Neural crest cell (in vitro differentiated cells): ENCODE results near the gene TYSND1. TPM values are rescaled to one million over a fixed set of nuclear protein-coding genes. Genes with fewer than 3 reads are reported as not detected.

ENCODE experiments used
- DNase-seq: peaks from one replicate; pipeline ENCODE4 v3.0.0; 2021; ENCODE audit warnings: low read depth, mixed read lengths, low spot score
- H3K27ac Mint-ChIP-seq: one replicate; pipeline ENCODE4 v1.8.0; 2021; ENCODE audit warnings: mild to moderate bottlenecking, mixed read lengths; ENCODE audit not compliant: unreplicated experiment
- H3K27me3 Mint-ChIP-seq: 2 replicates; pipeline ENCODE4 v1.8.0; 2021; ENCODE audit warnings: low read depth, mild to moderate bottlenecking, mixed read lengths
- H3K36me3 Mint-ChIP-seq: 2 replicates; pipeline ENCODE4 v1.8.0; 2021; ENCODE audit warnings: low read depth, mild to moderate bottlenecking, mixed read lengths
- H3K4me1 Mint-ChIP-seq: 2 replicates; pipeline ENCODE4 v1.8.0; 2021; ENCODE audit warnings: mixed read lengths
- H3K4me3 Mint-ChIP-seq: one replicate; pipeline ENCODE4 v1.8.0; 2021; ENCODE audit warnings: mild to moderate bottlenecking, mixed read lengths
- H3K9me3 Mint-ChIP-seq: 2 replicates; pipeline ENCODE4 v1.8.0; 2021; ENCODE audit warnings: mixed read lengths
- total RNA-seq: library from RNA; stranded (reverse); gene quantifications from 2 replicates; pipeline ENCODE4 v1.2.1, GENCODE V29; 2021
- TF ChIP-seq, protein P1 (sequence below): fragments of 200-600 bp; sonication (generic); conservative IDR thresholded peaks from 2 replicates; pipeline ENCODE4 v1.5.0; 2021; ENCODE audit warnings: antibody characterized with exemption, mild to moderate bottlenecking

Gene TYSND1
- total RNA-seq, 1 donor from 2014 or later: 17.6 TPM

- no peak for DNase-seq
- TF ChIP-seq, protein P1, sequence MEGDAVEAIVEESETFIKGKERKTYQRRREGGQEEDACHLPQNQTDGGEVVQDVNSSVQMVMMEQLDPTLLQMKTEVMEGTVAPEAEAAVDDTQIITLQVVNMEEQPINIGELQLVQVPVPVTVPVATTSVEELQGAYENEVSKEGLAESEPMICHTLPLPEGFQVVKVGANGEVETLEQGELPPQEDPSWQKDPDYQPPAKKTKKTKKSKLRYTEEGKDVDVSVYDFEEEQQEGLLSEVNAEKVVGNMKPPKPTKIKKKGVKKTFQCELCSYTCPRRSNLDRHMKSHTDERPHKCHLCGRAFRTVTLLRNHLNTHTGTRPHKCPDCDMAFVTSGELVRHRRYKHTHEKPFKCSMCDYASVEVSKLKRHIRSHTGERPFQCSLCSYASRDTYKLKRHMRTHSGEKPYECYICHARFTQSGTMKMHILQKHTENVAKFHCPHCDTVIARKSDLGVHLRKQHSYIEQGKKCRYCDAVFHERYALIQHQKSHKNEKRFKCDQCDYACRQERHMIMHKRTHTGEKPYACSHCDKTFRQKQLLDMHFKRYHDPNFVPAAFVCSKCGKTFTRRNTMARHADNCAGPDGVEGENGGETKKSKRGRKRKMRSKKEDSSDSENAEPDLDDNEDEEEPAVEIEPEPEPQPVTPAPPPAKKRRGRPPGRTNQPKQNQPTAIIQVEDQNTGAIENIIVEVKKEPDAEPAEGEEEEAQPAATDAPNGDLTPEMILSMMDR: no peak
- peaks cover 4% of the 10 kb centered on the region for H3K4me1 Mint-ChIP-seq
- no peak overlapping the region for H3K4me3 Mint-ChIP-seq
- no peaks in the 10 kb centered on the region for H3K9me3 Mint-ChIP-seq
- no peak overlapping the region for H3K27ac Mint-ChIP-seq
- H3K27me3 Mint-ChIP-seq: no peaks in the 10 kb centered on the region
- H3K36me3 Mint-ChIP-seq: peaks cover 29% of the 10 kb centered on the region
These were observed 49.6 kb downstream of the TYSND1 start for GRCh38 chr10:70096705-70097420.

DNA sequence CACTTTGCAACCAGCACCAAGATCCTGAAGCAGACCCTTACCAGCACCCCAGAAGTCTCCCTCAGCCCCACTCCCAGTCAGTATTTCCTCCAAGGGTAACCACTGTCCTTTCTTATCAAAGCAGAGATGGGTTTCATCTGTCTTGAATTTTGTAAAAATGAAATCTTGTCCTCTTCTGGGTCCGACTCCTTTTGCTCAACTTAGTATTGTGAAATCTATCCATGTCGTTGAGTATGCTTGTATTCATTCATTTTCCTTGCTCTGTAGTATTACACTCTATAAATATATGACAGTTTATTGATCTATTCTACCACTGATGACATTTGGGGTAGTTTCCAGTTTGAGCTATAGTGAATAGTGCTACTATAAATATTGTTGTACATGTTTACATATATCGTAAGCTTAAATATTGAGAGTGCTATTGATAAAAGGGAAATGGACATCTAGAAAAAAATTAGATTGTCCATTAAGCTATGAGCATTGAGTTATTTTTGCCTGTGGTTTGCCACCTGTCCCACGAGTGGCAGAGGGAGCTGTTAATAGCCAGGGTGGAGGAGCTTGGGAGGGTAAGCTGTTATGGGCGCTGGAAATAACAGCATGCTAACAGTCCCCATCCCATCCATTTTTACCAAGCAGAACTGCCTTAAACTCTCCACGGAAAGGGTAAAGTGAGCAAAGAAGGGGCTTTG lies 50.3 kb downstream of the TYSND1 start:
- H3K9me3 Mint-ChIP-seq: no peaks in the 10 kb centered on the region
- peaks cover 24% of the 10 kb centered on the region for H3K36me3 Mint-ChIP-seq

DNA sequence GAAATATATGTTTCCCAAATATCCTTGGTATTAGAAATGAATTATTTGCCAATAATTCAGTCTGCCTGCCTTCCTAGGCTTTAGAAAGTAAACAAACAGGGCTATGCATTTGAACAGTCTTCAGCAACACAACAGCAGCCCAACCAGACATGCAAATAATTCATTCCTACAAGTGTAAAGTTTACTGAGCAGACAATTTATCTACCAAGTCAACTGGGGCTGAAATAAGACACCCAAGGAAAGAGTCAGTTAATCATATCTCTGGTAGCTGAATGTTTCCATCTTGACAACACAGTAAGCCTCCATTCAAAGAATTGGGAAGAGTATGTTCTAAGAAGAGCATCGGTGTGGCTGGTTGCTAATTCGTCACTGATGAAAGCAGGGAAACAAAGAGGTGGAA lies 52.2 kb downstream of the TYSND1 start:
- TF ChIP-seq, protein P1: no peak
- H3K4me3 Mint-ChIP-seq: no peak overlapping the region
- H3K9me3 Mint-ChIP-seq: no peaks in the 10 kb centered on the region
- no peak for DNase-seq
- no peaks in the 10 kb centered on the region for H3K27me3 Mint-ChIP-seq
- no peak overlapping the region for H3K27ac Mint-ChIP-seq
- no peaks in the 10 kb centered on the region for H3K4me1 Mint-ChIP-seq
- peaks cover 16% of the 10 kb centered on the region for H3K36me3 Mint-ChIP-seq

More for the DNA sequence above, 50.3 kb downstream of the TYSND1 start:
- H3K4me3 Mint-ChIP-seq: no peak overlapping the region
- peaks cover 3% of the 10 kb centered on the region for H3K4me1 Mint-ChIP-seq
- H3K27ac Mint-ChIP-seq: no peak overlapping the region
- no peaks in the 10 kb centered on the region for H3K27me3 Mint-ChIP-seq
- no peak for DNase-seq
- TF ChIP-seq, protein P1: no peak

DNA sequence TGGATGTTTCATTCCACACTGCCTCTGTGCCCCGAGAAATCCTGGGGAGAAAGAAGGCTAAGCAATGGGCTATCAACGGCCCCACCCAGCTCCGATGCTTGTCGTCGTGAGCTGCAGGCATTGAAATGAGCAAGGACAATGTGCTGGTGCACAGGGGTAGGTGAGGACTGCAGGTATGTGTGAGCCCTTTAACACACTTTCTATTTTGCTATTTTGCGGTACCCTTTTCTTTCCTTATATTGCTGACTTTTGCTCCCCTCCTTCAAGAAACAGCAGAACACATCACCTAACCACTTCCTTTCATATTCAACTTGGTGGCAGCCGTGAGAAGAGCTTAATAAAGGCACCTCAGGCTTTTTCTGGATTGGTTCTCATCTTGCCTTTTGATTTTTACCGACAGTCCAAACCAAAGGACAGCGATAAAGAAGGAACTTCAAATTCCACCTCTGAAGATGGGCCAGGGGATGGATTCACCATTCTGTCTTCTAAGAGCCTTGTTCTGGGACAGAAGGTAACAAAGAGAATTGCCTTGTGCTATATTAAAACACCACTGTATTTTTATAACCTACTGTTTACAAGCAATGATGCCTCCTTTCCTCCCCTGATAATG lies 53.1 kb downstream of the TYSND1 start:
- no peaks in the 10 kb centered on the region for H3K4me1 Mint-ChIP-seq
- TF ChIP-seq, protein P1: no peak
- H3K27me3 Mint-ChIP-seq: no peaks in the 10 kb centered on the region
- H3K9me3 Mint-ChIP-seq: no peaks in the 10 kb centered on the region
- H3K27ac Mint-ChIP-seq: no peak overlapping the region
- no peak overlapping the region for H3K4me3 Mint-ChIP-seq
- peaks cover 11% of the 10 kb centered on the region for H3K36me3 Mint-ChIP-seq
- DNase-seq: no peak

DNA sequence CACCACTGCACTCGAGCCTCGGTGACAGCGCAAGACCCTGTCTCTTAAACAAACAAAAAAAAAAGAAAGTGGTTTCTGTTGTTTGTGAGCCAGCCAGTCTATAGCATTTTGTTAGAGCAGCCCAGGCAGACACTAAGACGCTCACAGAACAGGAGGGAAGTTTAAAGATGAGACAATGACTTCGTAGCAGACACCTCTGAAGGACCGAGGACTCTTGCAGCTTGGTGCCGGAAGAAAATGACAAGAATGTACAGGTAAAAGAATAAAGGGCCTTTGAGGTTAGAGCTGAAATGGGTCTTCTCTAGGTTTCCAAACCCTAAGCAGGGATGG lies 54.1 kb downstream of the TYSND1 start:
- no peaks in the 10 kb centered on the region for H3K27me3 Mint-ChIP-seq

More for the DNA sequence above, 54.1 kb downstream of the TYSND1 start:
- H3K27ac Mint-ChIP-seq: no peak overlapping the region
- no peaks in the 10 kb centered on the region for H3K9me3 Mint-ChIP-seq
- H3K4me3 Mint-ChIP-seq: no peak overlapping the region
- no peak for DNase-seq
- no peaks in the 10 kb centered on the region for H3K4me1 Mint-ChIP-seq
- H3K36me3 Mint-ChIP-seq: peaks cover 11% of the 10 kb centered on the region
- TF ChIP-seq, protein P1: no peak
